Keratinocyte (primary cell): Measurements from ENCODE around the gene ZBTB20. TPM values are rescaled to one million over a fixed set of nuclear protein-coding genes. Genes with fewer than 3 reads are reported as not detected.

ENCODE experiments used
- DNase-seq: peaks from one replicate; pipeline ENCODE4 v3.0.0-alpha.2; 2011; ENCODE audit warnings: low read depth, missing footprints, low spot score
- FAIRE-seq: peaks from 2 replicates; lab custom pipeline; 2011; peaks lifted over from hg19 to GRCh38; lab: Jason Lieb, UNC
- H2AFZ ChIP-seq: 2 replicates; pipeline ENCODE4 v1.6.0; 2012; ENCODE audit warnings: low read length, control low read depth, inconsistent platforms; ENCODE audit not compliant: control insufficient read depth
- H3K27ac ChIP-seq: 2 replicates; pipeline ENCODE4 v1.5.1; 2011; ENCODE audit warnings: low read length; ENCODE audit not compliant: control insufficient read depth, insufficient read depth
- H3K27me3 ChIP-seq: 3 replicates; pipeline ENCODE4 v1.6.0; 2011; ENCODE audit warnings: low read length; ENCODE audit not compliant: control insufficient read depth, insufficient read depth; ENCODE audit errors: extremely low read depth
- H3K36me3 ChIP-seq, 2 experiments: 2 replicates in 1 of 2; 3 replicates in 1 of 2; pipeline ENCODE4 v1.5.1; 2011; ENCODE audit warnings: low read length in 2 of 2, mild to moderate bottlenecking in 1 of 2; ENCODE audit not compliant: control insufficient read depth in 2 of 2, insufficient read depth in 2 of 2; ENCODE audit errors: extremely low read depth in 1 of 2
- H3K4me1 ChIP-seq: 3 replicates; pipeline ENCODE4 v1.5.1; 2011; ENCODE audit warnings: low read length; ENCODE audit not compliant: control insufficient read depth, insufficient read depth; ENCODE audit errors: extremely low read depth
- H3K4me2 ChIP-seq: 3 replicates; pipeline ENCODE4 v1.6.0; 2011; ENCODE audit warnings: low read depth, low read length; ENCODE audit not compliant: control insufficient read depth, insufficient read depth; ENCODE audit errors: extremely low read depth
- H3K4me3 ChIP-seq, 3 experiments: fragments of 200-600 bp in 1 of 3; sonication (generic) in 1 of 3; 2 replicates in 2 of 3; 3 replicates in 1 of 3; pipeline ENCODE4 v1.5.1; 2011 to 2016; ENCODE audit warnings: low read length in 3 of 3, mild to moderate bottlenecking in 3 of 3, control low read depth in 2 of 3, inconsistent platforms in 1 of 3, low read depth in 1 of 3, mixed read lengths in 1 of 3, mixed run types in 1 of 3, moderate library complexity in 1 of 3; ENCODE audit not compliant: control insufficient read depth in 2 of 3, insufficient read depth in 2 of 3; ENCODE audit errors: extremely low read depth in 1 of 3
- H3K79me2 ChIP-seq: 2 replicates; pipeline ENCODE4 v1.6.0; 2012; ENCODE audit warnings: low read length; ENCODE audit not compliant: control insufficient read depth, insufficient read depth
- H3K9ac ChIP-seq: 3 replicates; pipeline ENCODE4 v1.6.0; 2011; ENCODE audit warnings: low read length; ENCODE audit not compliant: control insufficient read depth, insufficient read depth; ENCODE audit errors: extremely low read depth
- H3K9me1 ChIP-seq: 3 replicates; pipeline ENCODE4 v1.6.0; 2011; ENCODE audit warnings: low read length; ENCODE audit not compliant: control insufficient read depth, insufficient read depth; ENCODE audit errors: extremely low read depth
- H3K9me3 ChIP-seq: 2 replicates; pipeline ENCODE4 v1.5.1; 2012; ENCODE audit warnings: low read depth, low read length; ENCODE audit not compliant: control insufficient read depth
- H4K20me1 ChIP-seq: 3 replicates; pipeline ENCODE4 v1.6.0; 2011; ENCODE audit warnings: low read length; ENCODE audit not compliant: control insufficient read depth, insufficient read depth; ENCODE audit errors: extremely low read depth
- CTCF ChIP-seq, 3 experiments: IDR thresholded peaks in 1 of 3; conservative IDR thresholded peaks in 1 of 3; optimal IDR thresholded peaks in 1 of 3; 2 replicates in 2 of 3; 3 replicates in 1 of 3; pipeline versions ENCODE3 to v1.5.1; 2011; ENCODE audit warnings: low read length in 3 of 3, mild to moderate bottlenecking in 3 of 3, moderate library complexity in 2 of 3, control low read depth in 1 of 3, inconsistent platforms in 1 of 3; ENCODE audit not compliant: insufficient read depth in 2 of 3; ENCODE audit errors: extremely low read depth in 1 of 3
- EZH2 ChIP-seq: IDR thresholded peaks from one replicate; pipeline ENCODE4 v1.6.1; 2012; ENCODE audit warnings: inconsistent platforms, mild to moderate bottlenecking, low read length, moderate library complexity
- dilution Hi-C: fragments of 300-500 bp; cut with MboI; formaldehyde crosslinking; loops from one replicate; pipeline ENCODE4 v1.7.0; 2020; ENCODE audit warnings: low sequenced_read_pairs; ENCODE audit not compliant: extremely low pct_ligation_motif_present
- polyA plus RNA-seq, 5 experiments: library from polyadenylated mRNA; depleted of rRNA in 3 of 5; stranded (reverse) in 3 of 5; stranded (forward) in 1 of 5; unstranded in 1 of 5; fragments of >200 nt; gene quantifications; 1 replicate in 1 of 5; 2 replicates in 3 of 5; 3 replicates in 1 of 5; pipeline versions ENCODE4 v1.2.1 to v1.2.3, GENCODE V29; 2011 to 2012; ENCODE audit warnings: missing spikeins in 2 of 5, low read depth in 1 of 5, low replicate concordance in 1 of 5

The ZBTB20 gene
- polyA plus RNA-seq, 1 donor (not counting 4 experiments of a cell fraction or from before 2014, with no cell fraction given) = 0.52 TPM

- no peaks in the 10 kb centered on the region for H4K20me1 ChIP-seq
- FAIRE-seq (no peak), DNase-seq (no peak)
- H3K4me1 ChIP-seq = no peaks in the 10 kb centered on the region
- H3K4me3 ChIP-seq = no peak overlapping the region
- no peak overlapping the region for H3K9ac ChIP-seq
- no peaks in the 10 kb centered on the region for H3K9me1 ChIP-seq
- no peaks in the 10 kb centered on the region for H3K79me2 ChIP-seq
- dilution Hi-C loops = no loop called here
- H2AFZ ChIP-seq = no peak overlapping the region
- no peaks in the 10 kb centered on the region for H3K27me3 ChIP-seq
- H3K4me2 ChIP-seq = no peak overlapping the region
- H3K9me3 ChIP-seq = no peaks in the 10 kb centered on the region
- no peak overlapping the region for H3K27ac ChIP-seq
- TF ChIP-seq CTCF (optimal IDR thresholded peaks at IDR 0.05 in 1 of 3, IDR thresholded peaks at IDR 0.05 in 1 of 3, conservative IDR thresholded peaks at IDR 0.05 in 1 of 3; ENCODE audit: extremely low read depth in 1 of 3, insufficient read depth in 2 of 3, low read length in 3 of 3) = no peak
- TF ChIP-seq EZH2 = no peak
- no peaks in the 10 kb centered on the region for H3K36me3 ChIP-seq
Measured at GRCh38 chr3:115165266-115165665, 18.2 kb upstream of the ZBTB20 start.

- Histone ChIP-seq H3K9ac (no peak overlapping the region), H3K4me1 (no peaks in the 10 kb centered on the region), H3K27ac (no peak overlapping the region), H3K4me2 (no peak overlapping the region), H3K79me2 (no peaks in the 10 kb centered on the region), H3K9me3 (no peaks in the 10 kb centered on the region), H3K9me1 (no peaks in the 10 kb centered on the region), H3K36me3 (no peaks in the 10 kb centered on the region), H2AFZ (peak overlapping the region; percentile 36), H4K20me1 (no peaks in the 10 kb centered on the region), H3K4me3 (no peak overlapping the region), H3K27me3 (no peaks in the 10 kb centered on the region)
- FAIRE-seq = no peak
- no peak for TF ChIP-seq EZH2
- TF ChIP-seq CTCF (optimal IDR thresholded peaks at IDR 0.05 in 1 of 3, IDR thresholded peaks at IDR 0.05 in 1 of 3, conservative IDR thresholded peaks at IDR 0.05 in 1 of 3; ENCODE audit: extremely low read depth in 1 of 3, insufficient read depth in 2 of 3, low read length in 3 of 3) = no peak
- no peak for DNase-seq
- dilution Hi-C loops = no loop called here
Measured at GRCh38 chr3:115164374-115165221, 17.5 kb upstream of the ZBTB20 start.
